ENCODE measurements around the gene MBD5.
A peak's percentile ranks its signal among the peaks of the same experiment; 100 is the strongest.

Gene MBD5

GRCh38 chr2:148231858-148232257 lies 211.0 kb downstream of the MBD5 start:
- DNase-seq = no peak

GRCh38 chr2:148234143-148234542 lies 213.3 kb downstream of the MBD5 start:
- no peak for DNase-seq

GRCh38 chr2:148237911-148238310 lies 217.0 kb downstream of the MBD5 start:
- no peak for DNase-seq

GRCh38 chr2:148238561-148238960 lies 217.7 kb downstream of the MBD5 start:
- no peak for DNase-seq

GRCh38 chr2:148240838-148241237 lies 219.9 kb downstream of the MBD5 start:
- DNase-seq = no peak

GRCh38 chr2:148244593-148245292 lies 223.9 kb downstream of the MBD5 start:
- no peak for DNase-seq

- no peak for DNase-seq
These were observed 231.1 kb downstream of the MBD5 start for GRCh38 chr2:148251993-148252392.

GRCh38 chr2:148252646-148253045 lies 231.8 kb downstream of the MBD5 start:
- DNase-seq = no peak

- peak in 1 of 2 donors; percentile 8 for DNase-seq
These were observed 232.8 kb downstream of the MBD5 start for GRCh38 chr2:148253685-148254084.

GRCh38 chr2:148255929-148256328 lies 235.0 kb downstream of the MBD5 start:
- DNase-seq = no peak

GRCh38 chr2:148257276-148257675 lies 236.4 kb downstream of the MBD5 start:
- no peak for DNase-seq

GRCh38 chr2:148258124-148258523 lies 237.2 kb downstream of the MBD5 start:
- no peak for DNase-seq

- no peak for DNase-seq
These were observed 238.8 kb downstream of the MBD5 start for GRCh38 chr2:148259674-148260073.

- DNase-seq = no peak
These were observed 243.0 kb downstream of the MBD5 start for GRCh38 chr2:148263890-148264289.

GRCh38 chr2:148273158-148273691 lies 252.3 kb downstream of the MBD5 start:
- no peak for DNase-seq

- DNase-seq = no peak
These were observed 258.3 kb downstream of the MBD5 start for GRCh38 chr2:148279216-148279615.

- no peak for DNase-seq
These were observed 261.3 kb downstream of the MBD5 start for GRCh38 chr2:148282201-148282600.

- no peak for DNase-seq
These were observed 271.5 kb downstream of the MBD5 start for GRCh38 chr2:148292431-148292830.

GRCh38 chr2:148298196-148298595 lies 277.3 kb downstream of the MBD5 start:
- DNase-seq = no peak

- DNase-seq = no peak
These were observed 278.7 kb downstream of the MBD5 start for GRCh38 chr2:148299616-148300015.

- DNase-seq = no peak
These were observed 279.7 kb downstream of the MBD5 start for GRCh38 chr2:148300544-148300943.

- DNase-seq = no peak
These were observed 280.5 kb downstream of the MBD5 start for GRCh38 chr2:148301362-148301761.

GRCh38 chr2:148302526-148302925 lies 281.6 kb downstream of the MBD5 start:
- DNase-seq = no peak

GRCh38 chr2:148303161-148303560 lies 282.3 kb downstream of the MBD5 start:
- no peak for DNase-seq

GRCh38 chr2:148305476-148305875 lies 284.6 kb downstream of the MBD5 start:
- DNase-seq = no peak

All from CD4-positive, alpha-beta T cell treated with Interleukin-1 beta for 1 hour (primary cell).